H9 (cell line): ENCODE measurements around the gene UTP3. TPM values are rescaled to one million over a fixed set of nuclear protein-coding genes. Genes with fewer than 3 reads are reported as not detected.

Experiments used
- DNase-seq: peaks from one replicate; pipeline ENCODE4 v3.0.0-alpha.2; 2017
- H2AFZ ChIP-seq: one replicate; pipeline ENCODE4 v1.6.1; 2013; ENCODE audit warnings: mild to moderate bottlenecking, low read length, control low read depth, moderate library complexity
- H2AK5ac ChIP-seq: 2 replicates; pipeline ENCODE4 v1.6.1; 2013; ENCODE audit warnings: low read length, control low read depth, mixed read lengths; ENCODE audit not compliant: insufficient read length
- H2BK120ac ChIP-seq: one replicate; pipeline ENCODE4 v1.6.1; 2013; ENCODE audit warnings: low read depth, mild to moderate bottlenecking, low read length, control low read depth, inconsistent platforms; ENCODE audit not compliant: poor library complexity, severe bottlenecking
- H2BK12ac ChIP-seq: 2 replicates; pipeline ENCODE4 v1.6.1; 2013; ENCODE audit warnings: low read length, control low read depth, mixed read lengths, low read depth; ENCODE audit not compliant: insufficient read length
- H2BK15ac ChIP-seq: 2 replicates; pipeline ENCODE4 v1.6.1; 2013; ENCODE audit warnings: low read depth, low read length, control low read depth
- H2BK20ac ChIP-seq: one replicate; pipeline ENCODE4 v1.6.1; 2013; ENCODE audit warnings: low read depth, mild to moderate bottlenecking, low read length, control low read depth, inconsistent platforms; ENCODE audit not compliant: poor library complexity, severe bottlenecking
- H2BK5ac ChIP-seq: 2 replicates; pipeline ENCODE4 v1.6.1; 2013; ENCODE audit warnings: low read length, control low read depth, mixed read lengths; ENCODE audit not compliant: insufficient read length
- H3K14ac ChIP-seq: 2 replicates; pipeline ENCODE4 v1.6.1; 2013; ENCODE audit warnings: low read length, control low read depth; ENCODE audit not compliant: insufficient read depth
- H3K18ac ChIP-seq: 2 replicates; pipeline ENCODE4 v1.6.1; 2013; ENCODE audit warnings: low read depth, mild to moderate bottlenecking, mixed read lengths, low read length, control low read depth; ENCODE audit not compliant: insufficient read length
- H3K23ac ChIP-seq: 2 replicates; pipeline ENCODE4 v1.6.1; 2013; ENCODE audit warnings: low read length, control low read depth, mixed read lengths, low read depth; ENCODE audit not compliant: insufficient read length
- H3K23me2 ChIP-seq: 2 replicates; pipeline ENCODE4 v1.6.1; 2013; ENCODE audit warnings: low read depth, mild to moderate bottlenecking, mixed read lengths, low read length, control low read depth; ENCODE audit not compliant: insufficient read length, poor library complexity, severe bottlenecking
- H3K27ac ChIP-seq: 2 replicates; pipeline ENCODE4 v1.5.1; 2013; ENCODE audit warnings: low read length, control low read depth, mixed read lengths, low read depth; ENCODE audit not compliant: insufficient read length
- H3K27me3 ChIP-seq: 2 replicates; pipeline ENCODE4 v1.6.1; 2013; ENCODE audit warnings: low read length, control low read depth, inconsistent platforms; ENCODE audit not compliant: insufficient read depth
- H3K4ac ChIP-seq: 2 replicates; pipeline ENCODE4 v1.6.1; 2013; ENCODE audit warnings: low read depth, mild to moderate bottlenecking, control low read depth, inconsistent platforms, low read length, moderate library complexity
- H3K4me1 ChIP-seq: 2 replicates; pipeline ENCODE4 v1.6.1; 2013; ENCODE audit warnings: low read length, control low read depth, inconsistent platforms; ENCODE audit not compliant: insufficient read depth
- H3K4me2 ChIP-seq: 2 replicates; pipeline ENCODE4 v1.6.1; 2013; ENCODE audit warnings: low read length, control low read depth, mixed read lengths; ENCODE audit not compliant: insufficient read length, insufficient read depth
- H3K56ac ChIP-seq: 2 replicates; pipeline ENCODE4 v1.6.1; 2013; ENCODE audit warnings: low read depth, mild to moderate bottlenecking, mixed read lengths, low read length, control low read depth; ENCODE audit not compliant: insufficient read length
- H3K79me1 ChIP-seq: 2 replicates; pipeline ENCODE4 v1.6.1; 2013; ENCODE audit warnings: low read depth, mild to moderate bottlenecking, moderate library complexity, low read length, control low read depth, inconsistent platforms; ENCODE audit not compliant: insufficient read depth, poor library complexity, severe bottlenecking
- H3K79me2 ChIP-seq: 2 replicates; pipeline ENCODE4 v1.6.1; 2013; ENCODE audit warnings: low read length, control low read depth, inconsistent platforms; ENCODE audit not compliant: insufficient read depth
- H3K9ac ChIP-seq: 2 replicates; pipeline ENCODE4 v1.6.1; 2013; ENCODE audit warnings: low read length, control low read depth, mixed read lengths; ENCODE audit not compliant: insufficient read length; ENCODE audit errors: extremely low read depth
- H3K9me3 ChIP-seq: one replicate; pipeline ENCODE4 v1.6.1; 2013; ENCODE audit warnings: low read depth, low read length, inconsistent platforms; ENCODE audit not compliant: control insufficient read depth
- H3T11ph ChIP-seq: one replicate; pipeline ENCODE4 v1.6.1; 2013; ENCODE audit warnings: mild to moderate bottlenecking, low read length, control low read depth, inconsistent platforms
- H4K20me1 ChIP-seq: one replicate; pipeline ENCODE4 v1.6.1; 2013; ENCODE audit not compliant: control insufficient read depth, insufficient read length, insufficient read depth
- H4K5ac ChIP-seq: 2 replicates; pipeline ENCODE4 v1.6.1; 2013; ENCODE audit warnings: low read depth, mild to moderate bottlenecking, mixed read lengths, low read length, control low read depth; ENCODE audit not compliant: insufficient read length
- H4K8ac ChIP-seq: replicated peaks from 2 replicates; pipeline ENCODE4 v1.6.1; 2013; ENCODE audit warnings: low read length, control low read depth, mixed read lengths, low read depth; ENCODE audit not compliant: insufficient read length
- H4K91ac ChIP-seq: 2 replicates; pipeline ENCODE4 v1.6.1; 2013; ENCODE audit warnings: low read depth, mild to moderate bottlenecking, moderate library complexity, mixed read lengths, low read length, control low read depth; ENCODE audit not compliant: insufficient read length
- H3K27ac Mint-ChIP-seq, 3 experiments: 2 replicates in 2 of 3; 3 replicates in 1 of 3; pipeline ENCODE4 v1.8.0; 2020 to 2021; ENCODE audit warnings: mixed read lengths in 3 of 3, mild to moderate bottlenecking in 1 of 3, moderate library complexity in 1 of 3
- H3K27me3 Mint-ChIP-seq: 2 replicates; pipeline ENCODE4 v1.8.0; 2021; ENCODE audit warnings: low read depth, mild to moderate bottlenecking, moderate library complexity, mixed read lengths
- H3K36me3 Mint-ChIP-seq, 3 experiments: 2 replicates in 2 of 3; 3 replicates in 1 of 3; pipeline ENCODE4 v1.8.0; 2020 to 2021; ENCODE audit warnings: low read depth in 3 of 3, mixed read lengths in 3 of 3; ENCODE audit not compliant: insufficient read depth in 1 of 3
- H3K4me1 Mint-ChIP-seq, 2 experiments: 2 replicates each; pipeline ENCODE4 v1.8.0; 2020; ENCODE audit warnings: mixed read lengths in 2 of 2
- H3K4me3 Mint-ChIP-seq, 2 experiments: 2 replicates in 1 of 2; 3 replicates in 1 of 2; pipeline ENCODE4 v1.8.0; 2020 to 2021; ENCODE audit warnings: mild to moderate bottlenecking in 2 of 2, mixed read lengths in 2 of 2, moderate library complexity in 1 of 2
- H3K9me3 Mint-ChIP-seq, 2 experiments: 2 replicates in 1 of 2; 3 replicates in 1 of 2; pipeline ENCODE4 v1.8.0; 2020; ENCODE audit warnings: mild to moderate bottlenecking in 2 of 2, mixed read lengths in 2 of 2, moderate library complexity in 1 of 2
- CTCF ChIP-seq: fragments of 200-600 bp; sonication (generic); conservative IDR thresholded peaks from 3 replicates; pipeline ENCODE4 v1.8.0; 2021; ENCODE audit warnings: antibody characterized with exemption, mild to moderate bottlenecking
- WGBS: extraction: QIAGEN DNeasy Blood & Tissue Kit; methylation state at CpG from one replicate; pipeline ENCODE4 v1.1.7; 2013; ENCODE audit warnings: missing lambda C conversion rate, low lambda C conversion rate, mixed read lengths; ENCODE audit not compliant: insufficient read length; ENCODE audit errors: extremely low coverage; 5-methylcytosine and 5-hydroxymethylcytosine counted together
- total RNA-seq: library from RNA; stranded (reverse); gene quantifications from 2 replicates; pipeline ENCODE4 v1.2.1, GENCODE V29; 2021

UTP3 gene
- total RNA-seq, 1 experiment from 2014 or later = 49.3 TPM

GRCh38 chr4:70671091-70671490 is 17.2 kb upstream of the UTP3 start:
- TF ChIP-seq CTCF = no peak
- Histone ChIP-seq H3K23me2 (no peaks in the 10 kb centered on the region), H3K4ac (no peak overlapping the region)

More at GRCh38 chr4:70671091-70671490, 17.2 kb upstream of the UTP3 start:
- Histone ChIP-seq H3K56ac (no peak overlapping the region), H3K79me2 (no peaks in the 10 kb centered on the region), H3K27me3 (no peaks in the 10 kb centered on the region), H2BK120ac (no peak overlapping the region), H3T11ph (no peak overlapping the region), H3K23ac (no peak overlapping the region), H3K14ac (no peak overlapping the region), H3K9ac (no peak overlapping the region), H2BK15ac (no peak overlapping the region), H4K5ac (no peak overlapping the region), H3K27ac (no peak overlapping the region), H4K91ac (no peak overlapping the region), H3K79me1 (no peaks in the 10 kb centered on the region), H2BK12ac (no peak overlapping the region), H2AK5ac (no peak overlapping the region), H2BK20ac (no peak overlapping the region), H3K4me1 (no peaks in the 10 kb centered on the region), H3K18ac (no peak overlapping the region), H2BK5ac (no peak overlapping the region), H3K9me3 (no peaks in the 10 kb centered on the region), H4K20me1 (no peaks in the 10 kb centered on the region), H2AFZ (no peak overlapping the region), H3K4me2 (no peak overlapping the region), H4K8ac (no peak overlapping the region)
- Mint-ChIP-seq H3K27ac (no peak overlapping the region), H3K36me3 (no peaks in the 10 kb centered on the region), H3K4me3 (no peak overlapping the region), H3K27me3 (peaks cover 3% of the 10 kb centered on the region; the same call in 1 of the 2 replicates), H3K4me1 (no peaks in the 10 kb centered on the region), H3K9me3 (no peaks in the 10 kb centered on the region)
- WGBS = no CpG with 5 or more reads among the region's 2 CpGs
- DNase-seq = no peak
